Nephron (organoid): ENCODE data around the gene ZSCAN25.
"Not testable (repeated sequence)": the region's sequence is repeated elsewhere in the genome, so short reads cannot be mapped to it uniquely, and the experiment has no call there.

Experiments
- H3K27ac Mint-ChIP-seq, 3 experiments: 2 replicates each; pipeline ENCODE4 v1.8.0; 2020; ENCODE audit warnings: mixed read lengths in 3 of 3, mild to moderate bottlenecking in 2 of 3, moderate library complexity in 1 of 3
- H3K27me3 Mint-ChIP-seq: 2 replicates; pipeline ENCODE4 v1.8.0; 2021; ENCODE audit warnings: low read depth, mild to moderate bottlenecking, moderate library complexity, mixed read lengths
- H3K36me3 Mint-ChIP-seq: 2 replicates; pipeline ENCODE4 v1.8.0; 2020; ENCODE audit warnings: low read depth, mixed read lengths
- H3K4me1 Mint-ChIP-seq: 2 replicates; pipeline ENCODE4 v1.8.0; 2020; ENCODE audit warnings: mixed read lengths
- H3K4me3 Mint-ChIP-seq, 3 experiments: 2 replicates each; pipeline ENCODE4 v1.8.0; 2020; ENCODE audit warnings: mild to moderate bottlenecking in 3 of 3, mixed read lengths in 3 of 3, moderate library complexity in 2 of 3
- H3K9me3 Mint-ChIP-seq: 2 replicates; pipeline ENCODE4 v1.8.0; 2020; ENCODE audit warnings: mixed read lengths
- CTCF ChIP-seq, 3 experiments: fragments of 200-600 bp; sonication (generic); IDR thresholded peaks; one replicate each; pipeline ENCODE4 v1.5.0; 2021; ENCODE audit warnings: antibody characterized with exemption in 3 of 3; ENCODE audit not compliant: unreplicated experiment in 3 of 3

The ZSCAN25 gene

DNA sequence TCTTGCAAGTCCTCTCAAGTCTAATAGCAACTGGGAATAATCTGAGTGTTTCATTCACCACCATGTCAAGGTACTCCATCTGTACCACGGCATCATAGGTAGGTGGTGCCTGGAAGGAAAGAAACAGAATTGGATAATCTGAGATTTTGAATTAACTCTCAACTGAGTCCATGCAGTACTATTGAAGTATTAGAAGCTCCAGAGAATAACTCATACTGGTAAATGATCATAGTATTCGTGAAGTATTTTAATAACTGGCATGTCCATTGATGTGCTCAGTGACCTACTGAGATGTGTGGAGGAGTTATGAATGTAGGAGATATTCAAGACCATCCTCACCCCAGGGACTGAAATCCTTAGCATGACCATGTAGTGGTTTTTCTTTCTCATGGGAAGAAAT lies 35.9 kb downstream of the ZSCAN25 start:
- TF ChIP-seq CTCF (IDR thresholded peaks at IDR 0.05; ENCODE audit: unreplicated experiment in 3 of 3): no peak
- H3K27me3 Mint-ChIP-seq: no peaks in the 10 kb centered on the region
- peaks cover 18% of the 10 kb centered on the region for H3K9me3 Mint-ChIP-seq
- no peak overlapping the region for H3K27ac Mint-ChIP-seq
- H3K4me1 Mint-ChIP-seq: no peaks in the 10 kb centered on the region
- H3K4me3 Mint-ChIP-seq: no peak overlapping the region
- peaks cover 17% of the 10 kb centered on the region for H3K36me3 Mint-ChIP-seq

DNA sequence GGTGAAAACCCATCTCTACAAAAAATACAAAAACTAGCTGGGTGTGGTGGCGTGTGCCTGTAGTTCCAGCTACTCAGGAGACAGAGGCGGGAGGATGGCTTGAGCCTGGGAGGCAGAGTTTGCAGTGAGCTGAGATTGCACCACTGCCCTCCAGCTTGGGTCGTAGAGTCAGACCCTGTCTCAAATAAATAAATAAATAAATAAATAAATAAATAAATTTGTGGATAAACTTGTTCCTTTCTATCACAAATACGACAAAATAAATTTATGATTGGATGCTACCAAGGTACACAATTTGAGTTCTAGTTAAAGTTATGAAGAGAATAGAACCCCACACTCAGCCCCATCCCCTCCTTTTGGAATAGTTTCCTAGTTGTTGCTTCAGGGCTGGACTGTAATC lies 36.5 kb downstream of the ZSCAN25 start:
- Mint-ChIP-seq H3K9me3 (peaks cover 23% of the 10 kb centered on the region), H3K36me3 (peaks cover 21% of the 10 kb centered on the region)
- not testable (repeated sequence) for H3K27ac Mint-ChIP-seq, H3K27me3 Mint-ChIP-seq, H3K4me1 Mint-ChIP-seq, H3K4me3 Mint-ChIP-seq

DNA sequence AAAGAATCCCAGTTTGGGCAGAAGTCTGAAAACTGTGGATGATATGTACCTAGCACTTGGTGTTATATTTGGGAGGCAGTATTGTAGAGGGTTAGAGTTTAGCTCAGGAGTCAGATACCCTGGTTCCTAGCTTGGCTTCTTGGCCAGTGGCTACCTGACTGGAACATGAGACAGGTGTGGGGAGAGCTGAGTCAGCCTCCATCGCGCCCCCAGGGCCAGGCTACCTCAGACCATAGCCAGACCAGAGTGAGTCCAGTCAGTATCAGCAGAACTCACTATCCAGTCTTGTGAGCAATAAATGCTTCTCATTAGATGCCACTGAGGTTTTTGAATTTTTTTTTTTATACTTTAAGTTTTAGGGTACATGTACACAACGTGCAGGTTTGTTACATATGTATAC lies 37.0 kb downstream of the ZSCAN25 start:
- H3K4me1 Mint-ChIP-seq: no peaks in the 10 kb centered on the region
- H3K36me3 Mint-ChIP-seq: peaks cover 25% of the 10 kb centered on the region
- H3K9me3 Mint-ChIP-seq: peaks cover 27% of the 10 kb centered on the region
- TF ChIP-seq CTCF (IDR thresholded peaks at IDR 0.05; ENCODE audit: unreplicated experiment in 3 of 3): no peak
- H3K4me3 Mint-ChIP-seq: no peak overlapping the region
- no peak overlapping the region for H3K27ac Mint-ChIP-seq
- no peaks in the 10 kb centered on the region for H3K27me3 Mint-ChIP-seq

- H3K27ac Mint-ChIP-seq, H3K4me3 Mint-ChIP-seq, H3K27me3 Mint-ChIP-seq, H3K4me1 Mint-ChIP-seq: not testable (repeated sequence)
- Mint-ChIP-seq H3K36me3 (peaks cover 28% of the 10 kb centered on the region), H3K9me3 (peaks cover 31% of the 10 kb centered on the region)
Observed at GRCh38 chr7:99654626-99655025, 37.9 kb downstream of the ZSCAN25 start.

GRCh38 chr7:99657879-99658278 lies 41.1 kb downstream of the ZSCAN25 start:
- not testable (repeated sequence) for H3K27ac Mint-ChIP-seq, H3K27me3 Mint-ChIP-seq, H3K4me1 Mint-ChIP-seq, H3K4me3 Mint-ChIP-seq
- Mint-ChIP-seq H3K9me3 (peaks cover 34% of the 10 kb centered on the region), H3K36me3 (peaks cover 41% of the 10 kb centered on the region)

- Mint-ChIP-seq H3K27ac (no peak overlapping the region), H3K27me3 (no peaks in the 10 kb centered on the region), H3K4me3 (no peak overlapping the region), H3K4me1 (no peaks in the 10 kb centered on the region), H3K36me3 (peaks cover 13% of the 10 kb centered on the region), H3K9me3 (peaks cover 2% of the 10 kb centered on the region)
- no peak for TF ChIP-seq CTCF (IDR thresholded peaks at IDR 0.05; ENCODE audit: unreplicated experiment in 3 of 3)
Observed at GRCh38 chr7:99665312-99666012, 48.7 kb downstream of the ZSCAN25 start.

DNA sequence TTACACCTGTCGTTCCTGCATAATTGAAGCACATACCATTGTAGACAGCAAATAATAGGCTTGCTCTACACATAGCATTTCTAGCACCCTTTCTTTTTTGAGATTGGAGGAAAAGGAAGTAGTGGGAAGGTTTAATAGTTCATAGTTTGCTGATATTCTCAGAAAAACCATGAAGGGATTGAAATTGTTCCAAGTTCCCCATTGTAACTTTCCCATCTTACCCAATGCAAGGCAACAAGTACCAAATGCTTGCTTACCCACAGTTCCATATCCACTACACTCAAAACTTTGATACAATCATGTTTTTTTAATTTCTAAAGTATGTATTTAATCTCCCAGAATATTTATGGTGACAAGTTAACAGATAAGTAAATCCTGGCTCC lies 49.3 kb downstream of the ZSCAN25 start:
- Mint-ChIP-seq H3K9me3 (no peaks in the 10 kb centered on the region), H3K36me3 (peaks cover 8% of the 10 kb centered on the region), H3K27ac (no peak overlapping the region), H3K4me3 (no peak overlapping the region), H3K27me3 (no peaks in the 10 kb centered on the region), H3K4me1 (no peaks in the 10 kb centered on the region)
- TF ChIP-seq CTCF (IDR thresholded peaks at IDR 0.05; ENCODE audit: unreplicated experiment in 3 of 3): no peak
